Stimulated activated CD4-positive, alpha-beta T cell treated with anti-CD3 and anti-CD28 coated beads, Interleukin-2, amount 100 ng/mL, for 4 hours (primary cell): Measurements from ENCODE around the gene DPCD.
"Not testable (repeated sequence)": the region's sequence is repeated elsewhere in the genome, so short reads cannot be mapped to it uniquely, and the experiment has no call there.

Source experiments
- DNase-seq: peaks from one replicate; pipeline ENCODE4 v3.0.0-alpha.2; 2020; ENCODE audit warnings: low read depth

Gene DPCD

GRCh38 chr10:101585841-101586240, 2.3 kb upstream of the DPCD start:
- DNase-seq: no peak

- DNase-seq: no peak
These were observed 758 bp downstream of the DPCD start for GRCh38 chr10:101588879-101589278.

- not testable (repeated sequence) for DNase-seq
These were observed 5.2 kb downstream of the DPCD start for GRCh38 chr10:101593331-101593730.

- no peak for DNase-seq
These were observed 7.7 kb downstream of the DPCD start for GRCh38 chr10:101595591-101596433.

GRCh38 chr10:101597091-101597900, 9.2 kb downstream of the DPCD start:
- no peak for DNase-seq

- no peak for DNase-seq
These were observed 13.4 kb downstream of the DPCD start for GRCh38 chr10:101601541-101601940.

GRCh38 chr10:101602761-101603398, 14.8 kb downstream of the DPCD start:
- peak; percentile 33 for DNase-seq

GRCh38 chr10:101607124-101607523, 19.0 kb downstream of the DPCD start:
- DNase-seq: no peak

- no peak for DNase-seq
These were observed 21.4 kb downstream of the DPCD start for GRCh38 chr10:101609481-101609880.

GRCh38 chr10:101611096-101611905, 23.2 kb downstream of the DPCD start:
- DNase-seq: no peak

- DNase-seq: no peak
These were observed 24.0 kb downstream of the DPCD start for GRCh38 chr10:101612086-101612485.

GRCh38 chr10:101612872-101613271, 24.8 kb downstream of the DPCD start:
- no peak for DNase-seq

- DNase-seq: no peak
These were observed 25.5 kb downstream of the DPCD start for GRCh38 chr10:101613646-101614045.

- DNase-seq: no peak
These were observed 26.8 kb downstream of the DPCD start for GRCh38 chr10:101614663-101615524.

- DNase-seq: no peak
These were observed 27.5 kb downstream of the DPCD start for GRCh38 chr10:101615525-101616116.

- DNase-seq: no peak
These were observed 28.4 kb downstream of the DPCD start for GRCh38 chr10:101616415-101617101.

- DNase-seq: no peak
These were observed 29.1 kb downstream of the DPCD start for GRCh38 chr10:101617102-101617823.

GRCh38 chr10:101617824-101618568, 29.9 kb downstream of the DPCD start:
- no peak for DNase-seq
